GM19372 (cell line): Measurements from ENCODE around the gene FAM171A1.
A peak's percentile ranks its signal among the peaks of the same experiment; 100 is the strongest.
"Not testable (repeated sequence)": the region's sequence is repeated elsewhere in the genome, so short reads cannot be mapped to it uniquely, and the experiment has no call there.

ENCODE experiments used
- ATAC-seq: cut with Tn5 transposase; IDR thresholded peaks from one replicate; pipeline ENCODE4 v1.9.1; 2021; ENCODE audit warnings: mild to moderate bottlenecking, low read depth, moderate library complexity; ENCODE audit not compliant: unreplicated experiment

FAM171A1 gene

DNA sequence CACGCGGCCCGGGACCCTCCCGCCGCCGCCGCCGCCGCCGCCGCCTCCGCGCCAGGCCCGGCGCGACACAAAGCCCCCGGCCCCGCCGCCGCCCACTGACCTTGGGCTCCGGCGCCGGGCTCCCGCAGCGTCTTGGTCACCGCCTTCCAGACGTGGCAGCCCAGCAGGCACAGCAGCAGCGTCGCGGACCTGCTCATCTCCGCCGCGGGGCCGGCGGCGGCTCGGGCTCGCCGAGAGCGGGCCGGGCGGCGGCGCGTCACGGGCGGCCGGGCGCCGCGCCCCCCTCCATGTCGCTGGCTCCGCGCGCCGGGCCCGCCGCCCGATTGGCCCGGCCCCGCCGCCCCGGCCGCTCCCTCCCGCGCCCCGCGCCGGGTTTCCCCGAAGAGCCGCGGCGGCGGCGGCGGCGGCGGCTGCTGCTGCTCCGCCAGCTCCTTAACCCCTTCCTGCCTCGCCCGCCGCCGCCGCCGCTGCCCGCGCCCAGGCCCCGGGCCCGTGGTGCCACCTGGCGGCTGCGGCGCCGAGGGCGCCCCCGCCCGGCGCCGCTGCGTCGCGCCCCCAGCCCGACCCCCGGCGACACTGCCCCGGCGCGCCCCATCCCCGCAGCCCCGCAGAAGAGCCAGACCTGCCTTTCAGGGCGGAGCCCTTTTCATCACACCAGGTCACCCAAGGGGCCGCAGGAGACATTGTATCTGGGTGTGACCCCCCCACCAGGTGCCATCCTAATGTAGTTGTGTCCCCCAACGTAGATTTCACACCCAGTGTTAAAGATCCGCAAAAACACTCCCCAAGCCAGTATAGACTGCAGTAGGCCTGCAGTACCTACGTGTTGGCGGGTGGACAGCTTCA, at the start of gene FAM171A1:
Gene FAM171A1 (minus strand): TSS at position 434 of the 846 bp plus-strand sequence. CDS start 237 bp downstream, at position 197.
- peak; percentile 51 for ATAC-seq

DNA sequence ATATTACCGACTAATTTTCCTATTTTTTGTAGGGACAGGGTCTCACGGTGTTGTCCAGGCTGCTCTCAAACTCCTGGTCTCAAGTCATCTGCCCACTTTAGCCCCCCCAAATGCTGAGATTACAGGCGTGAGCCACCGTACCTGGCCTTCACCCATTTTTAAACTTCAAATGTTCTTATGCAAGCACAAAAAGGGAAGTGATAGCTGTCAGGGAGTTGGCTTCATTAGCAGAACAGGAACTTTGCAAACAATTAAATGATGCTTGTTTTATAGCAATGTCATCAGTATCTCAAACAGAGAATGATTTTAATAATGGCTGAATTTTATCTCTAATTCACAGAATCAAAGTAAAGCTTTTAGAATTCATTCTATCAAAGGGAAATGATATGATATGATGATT, 49.8 kb upstream of the FAM171A1 start:
- no peak for ATAC-seq

DNA sequence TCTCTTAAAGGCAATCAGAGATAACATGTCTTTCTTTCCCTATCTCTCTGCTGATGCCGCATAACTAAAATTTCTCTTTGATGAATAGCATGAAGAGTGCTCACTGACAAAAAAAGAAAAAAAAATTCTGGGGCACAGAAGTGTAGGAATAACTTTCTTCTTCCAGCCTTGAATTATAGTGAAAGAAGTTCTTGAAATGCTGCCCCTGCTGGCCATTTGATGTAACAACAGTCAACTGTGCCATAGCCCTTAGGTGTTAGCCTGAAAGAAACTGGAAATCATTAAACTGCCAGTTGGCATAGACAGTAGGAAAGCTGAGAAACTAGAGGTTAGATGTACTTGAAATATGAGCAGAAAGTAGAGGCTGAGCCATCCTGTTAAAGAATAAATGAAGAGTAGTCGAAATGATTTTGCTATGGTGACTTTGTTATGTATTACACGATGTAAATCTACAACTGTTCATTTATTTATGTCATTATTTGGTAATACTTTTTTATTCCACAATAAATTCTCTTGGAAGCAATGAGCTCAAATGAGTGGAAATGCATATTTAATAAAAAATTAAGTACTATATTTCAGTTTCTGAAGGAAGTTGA, 48.3 kb upstream of the FAM171A1 start:
- ATAC-seq = no peak

DNA sequence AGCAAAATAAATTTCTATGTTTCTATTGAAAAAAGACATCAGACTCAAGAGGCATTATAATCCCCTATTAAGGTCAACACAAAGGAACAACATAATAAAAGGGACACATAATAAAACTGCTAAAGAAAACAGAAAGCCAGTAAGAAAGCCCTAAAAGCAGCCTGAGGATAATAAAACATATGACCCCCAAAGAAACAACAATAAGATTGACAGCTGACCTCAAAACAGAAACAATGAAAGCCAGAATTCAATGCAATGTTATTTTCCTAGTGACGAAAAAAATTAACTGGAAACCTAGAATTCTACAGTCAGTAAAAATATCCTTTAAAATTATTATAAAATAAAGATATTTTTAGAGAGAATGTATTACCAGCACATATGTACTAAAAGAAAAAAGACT, 44.9 kb upstream of the FAM171A1 start:
- no peak for ATAC-seq

DNA sequence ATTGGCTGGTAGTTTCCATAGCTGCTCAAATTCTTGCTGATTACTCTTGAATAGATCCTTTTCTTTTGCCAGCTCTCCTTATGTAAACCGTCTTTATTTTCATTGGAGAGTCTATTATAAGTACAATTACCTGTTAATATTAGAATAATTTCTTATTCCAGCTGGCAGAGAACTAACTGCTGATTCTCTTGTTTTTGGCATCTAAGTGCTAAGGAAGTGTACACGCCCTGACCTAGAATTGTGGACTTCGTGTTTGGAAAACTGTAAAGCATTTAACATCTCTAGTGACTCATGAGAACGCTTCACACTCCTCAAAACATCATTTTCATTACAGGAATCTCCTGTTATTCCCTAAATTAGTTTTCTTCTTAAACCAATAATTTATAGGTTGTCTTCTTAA, 39.9 kb upstream of the FAM171A1 start:
- ATAC-seq = no peak

DNA sequence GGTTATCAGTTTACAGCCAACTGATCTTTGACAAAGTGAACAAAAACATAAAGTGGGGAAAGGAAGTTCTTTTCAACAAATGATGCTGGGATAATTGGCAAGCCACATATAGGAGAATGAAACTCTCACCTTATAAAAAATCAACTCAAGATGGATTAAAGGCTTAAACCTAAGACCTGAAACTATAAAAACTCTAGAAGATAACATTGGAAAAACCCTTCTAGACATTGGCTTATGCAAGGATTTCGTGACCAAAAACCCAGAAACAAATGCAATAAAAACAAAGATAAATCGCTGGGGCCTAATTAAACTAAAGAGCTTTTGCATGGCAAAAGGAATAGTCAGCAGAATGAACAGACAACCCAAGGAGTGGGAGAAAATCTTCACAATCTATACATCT, 38.3 kb upstream of the FAM171A1 start:
- ATAC-seq = not testable (repeated sequence)

DNA sequence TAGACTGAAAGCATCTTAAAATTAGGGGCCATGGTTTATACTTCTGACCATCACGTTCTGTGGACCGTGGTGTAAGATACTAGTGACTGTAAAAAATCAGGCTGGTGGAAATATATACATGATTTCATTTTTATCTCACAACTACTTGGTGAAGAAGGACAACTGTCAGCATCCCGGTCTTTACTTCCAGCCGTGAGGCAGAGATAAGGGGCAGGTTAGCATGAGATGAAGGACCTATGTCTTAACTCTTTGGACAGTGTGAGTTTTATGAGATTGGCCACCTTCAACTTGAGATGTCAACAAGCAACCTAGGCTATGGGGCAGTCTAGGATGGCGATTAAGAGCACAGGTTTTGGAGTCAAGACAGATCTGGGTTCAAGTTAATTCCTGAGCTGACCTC, 37.5 kb upstream of the FAM171A1 start:
- no peak for ATAC-seq

DNA sequence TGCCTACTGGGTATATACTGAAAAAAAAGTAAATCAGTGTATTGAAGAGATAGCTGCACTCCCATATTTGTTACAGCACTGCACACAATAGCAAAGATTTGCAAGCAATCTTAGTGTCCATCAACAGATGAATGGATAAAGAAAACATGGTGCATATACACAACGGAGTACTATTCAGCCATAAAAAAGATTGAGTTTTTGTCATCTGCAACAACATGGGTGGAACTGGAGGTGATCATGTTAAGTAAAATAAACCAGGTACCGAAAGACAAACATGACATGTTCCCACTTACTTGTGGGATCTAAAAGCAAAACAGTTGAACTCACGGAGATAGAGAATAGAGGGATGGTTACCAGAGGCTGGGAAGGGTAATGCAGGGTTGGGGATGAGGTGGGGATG, 34.2 kb upstream of the FAM171A1 start:
- no peak for ATAC-seq

DNA sequence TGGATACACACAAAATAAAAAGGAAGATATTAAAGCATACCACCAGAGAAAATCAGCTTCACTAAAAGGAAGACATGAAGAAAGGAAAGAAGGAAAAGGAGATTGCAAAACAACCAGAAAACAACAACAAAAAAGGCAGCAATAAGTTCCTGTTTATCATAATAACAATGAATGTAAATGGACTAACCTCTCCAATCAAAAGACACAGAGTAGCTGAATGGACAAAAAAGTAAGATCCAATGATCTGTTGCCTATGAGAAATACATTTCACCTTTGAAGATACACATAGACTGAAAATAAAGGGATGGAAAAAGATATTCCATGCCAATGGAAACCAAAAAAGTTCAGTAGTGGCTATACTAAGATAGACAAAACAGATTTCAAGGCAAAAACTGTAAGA, 30.3 kb upstream of the FAM171A1 start:
- ATAC-seq = no peak

DNA sequence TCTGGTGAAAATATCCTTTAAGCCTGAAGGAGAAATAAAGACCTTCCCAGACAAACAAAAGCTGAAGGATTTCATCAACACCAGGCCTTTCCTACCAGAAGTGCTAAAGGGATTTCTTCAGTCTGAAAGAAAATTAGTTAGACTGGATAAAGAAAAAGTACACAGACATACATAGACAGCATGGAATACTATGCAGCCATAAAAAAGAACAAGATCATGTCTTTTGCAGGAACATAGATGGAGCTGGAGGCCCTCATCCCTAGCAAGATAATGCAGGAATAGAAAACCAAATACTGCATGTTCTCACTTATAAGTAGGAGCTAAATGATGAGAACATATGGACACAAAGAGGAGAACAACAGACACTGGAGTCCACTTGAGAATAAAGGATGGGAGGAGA, 29.4 kb upstream of the FAM171A1 start:
- ATAC-seq = not testable (repeated sequence)

DNA sequence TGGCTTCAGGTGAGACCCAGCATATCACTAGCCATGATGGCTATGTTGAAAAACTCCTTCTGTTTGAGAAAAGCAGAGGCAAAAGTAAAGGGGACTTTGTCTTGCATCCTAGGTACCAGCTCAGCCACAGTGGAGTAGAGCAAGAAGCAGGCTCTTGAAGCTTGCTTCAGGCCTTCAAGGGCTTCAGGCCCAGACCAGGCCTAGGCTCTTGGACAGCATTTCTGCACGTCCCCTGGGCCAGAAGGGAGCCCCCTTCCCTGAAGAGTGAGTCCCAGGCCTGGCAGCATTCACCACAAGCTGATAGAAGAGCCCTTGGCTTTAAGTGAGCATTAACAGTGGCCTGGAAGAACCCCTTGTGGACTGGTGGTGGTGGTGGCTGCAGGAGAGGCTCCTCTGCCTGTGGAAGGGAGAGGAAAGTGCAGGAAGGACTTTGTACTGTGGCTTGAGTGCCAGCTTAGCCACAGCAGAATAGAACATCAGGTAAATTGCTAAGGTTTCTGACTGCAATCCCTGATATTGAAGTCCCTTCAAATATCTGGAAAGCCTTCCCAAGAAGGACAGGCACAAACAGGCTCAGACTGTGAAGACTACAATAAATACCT, 28.1 kb upstream of the FAM171A1 start:
- no peak for ATAC-seq

DNA sequence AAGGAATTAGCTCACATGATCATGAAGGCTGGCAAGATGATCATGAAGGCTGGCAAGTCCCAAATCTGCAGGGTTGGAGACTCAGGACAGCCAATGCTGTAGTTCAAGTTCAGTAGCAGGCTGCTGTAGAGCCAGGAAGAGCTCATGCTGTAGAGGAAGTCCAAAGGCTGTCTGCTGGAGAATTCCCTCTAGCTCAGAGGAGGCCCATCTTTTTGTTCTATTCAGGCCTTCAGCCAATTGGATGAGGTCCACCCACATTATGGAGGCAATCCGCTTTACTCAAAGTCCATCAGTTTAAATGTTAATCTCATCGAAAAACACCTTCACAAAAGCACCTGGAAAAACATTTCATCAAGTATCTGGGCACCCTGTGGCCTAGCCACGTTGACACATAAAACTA, 24.8 kb upstream of the FAM171A1 start:
- ATAC-seq = no peak

DNA sequence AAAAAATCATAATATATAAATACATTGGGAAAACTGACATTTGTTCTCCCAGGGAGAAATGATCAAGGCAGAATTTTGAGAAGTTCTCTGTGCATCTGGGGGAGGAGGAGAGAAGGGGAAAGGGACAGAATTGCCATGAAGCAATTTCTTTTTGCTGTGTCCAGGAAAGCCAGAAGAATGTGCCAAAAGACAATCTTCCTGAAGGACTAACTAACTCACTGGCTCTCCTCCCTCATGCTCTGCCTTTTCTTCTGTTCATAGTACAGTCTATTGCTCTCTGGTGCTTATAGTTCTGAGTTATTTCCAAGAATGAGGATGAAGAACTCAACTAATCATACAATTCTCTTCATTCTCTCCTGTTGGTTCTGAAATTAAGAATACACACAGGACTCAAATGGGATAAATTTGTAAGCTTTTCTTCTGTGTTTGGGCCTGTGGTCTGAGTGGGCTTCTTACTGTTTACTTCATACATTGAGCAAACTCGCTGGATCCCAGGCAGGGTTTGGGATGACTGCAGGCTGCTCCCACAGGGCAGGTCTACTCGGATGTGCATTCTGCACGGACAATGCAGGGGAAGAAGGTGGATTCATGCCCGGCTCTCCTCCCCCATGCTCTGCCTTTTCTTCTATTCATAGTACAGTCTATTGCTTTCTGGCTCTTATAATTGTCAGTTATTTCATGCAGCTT, 22.2 kb upstream of the FAM171A1 start:
- no peak for ATAC-seq

DNA sequence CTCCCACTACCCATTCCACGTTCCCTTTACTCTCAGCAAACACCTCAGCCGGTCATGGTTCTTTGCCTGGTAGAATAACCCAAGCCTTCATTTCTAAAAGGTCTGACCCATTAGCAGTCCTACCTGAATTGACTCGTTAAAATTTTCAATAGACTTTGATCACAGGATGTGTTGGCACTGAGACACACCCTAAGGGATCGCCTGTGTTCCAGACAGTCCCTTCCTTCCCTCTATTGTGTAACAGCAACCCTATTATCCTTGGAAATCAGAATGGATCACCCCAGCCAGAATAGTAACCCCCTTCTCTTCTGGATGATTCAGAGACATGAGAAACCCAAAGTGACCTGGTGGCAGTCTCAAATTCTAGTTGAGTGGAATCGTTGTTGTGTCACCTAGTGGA, 20.4 kb upstream of the FAM171A1 start:
- ATAC-seq = no peak

DNA sequence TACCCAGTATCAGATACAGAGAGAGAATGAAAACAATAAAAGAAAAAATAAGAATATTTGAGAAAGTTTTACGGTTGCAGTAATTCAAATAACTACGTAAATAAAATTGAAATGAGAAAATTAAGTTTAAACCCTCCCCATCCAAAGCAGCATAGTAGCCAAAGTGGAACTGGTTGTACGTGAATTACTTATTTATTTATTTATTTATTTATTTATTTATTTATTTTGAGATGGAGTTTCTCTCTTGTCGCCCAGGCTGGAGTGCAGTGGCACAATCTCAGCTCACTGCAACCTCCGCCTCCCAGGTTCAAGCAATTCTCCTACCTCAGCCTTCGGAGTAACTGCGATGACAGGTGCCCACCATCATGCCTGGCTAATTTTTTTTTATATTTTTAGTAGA, 17.1 kb upstream of the FAM171A1 start:
- not testable (repeated sequence) for ATAC-seq

DNA sequence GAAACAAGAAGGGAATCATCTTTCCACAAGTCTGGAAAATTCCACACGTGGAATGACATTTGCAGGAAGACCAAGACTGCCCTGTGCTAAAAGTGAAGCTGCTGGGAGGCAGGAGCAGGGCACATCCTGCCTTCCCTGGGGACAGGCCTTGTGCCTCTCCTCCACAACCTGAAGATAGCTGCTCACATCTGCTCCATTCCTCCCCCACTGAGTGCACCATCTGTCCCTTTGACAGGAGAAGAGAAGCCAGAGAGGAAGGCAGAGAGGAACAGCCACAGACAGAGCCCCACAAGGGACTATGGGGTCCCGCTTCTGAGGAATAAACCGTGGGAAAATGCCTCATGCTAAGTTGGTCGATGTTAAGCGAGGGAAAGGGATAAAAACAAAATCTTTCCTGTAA, 15.9 kb upstream of the FAM171A1 start:
- no peak for ATAC-seq

DNA sequence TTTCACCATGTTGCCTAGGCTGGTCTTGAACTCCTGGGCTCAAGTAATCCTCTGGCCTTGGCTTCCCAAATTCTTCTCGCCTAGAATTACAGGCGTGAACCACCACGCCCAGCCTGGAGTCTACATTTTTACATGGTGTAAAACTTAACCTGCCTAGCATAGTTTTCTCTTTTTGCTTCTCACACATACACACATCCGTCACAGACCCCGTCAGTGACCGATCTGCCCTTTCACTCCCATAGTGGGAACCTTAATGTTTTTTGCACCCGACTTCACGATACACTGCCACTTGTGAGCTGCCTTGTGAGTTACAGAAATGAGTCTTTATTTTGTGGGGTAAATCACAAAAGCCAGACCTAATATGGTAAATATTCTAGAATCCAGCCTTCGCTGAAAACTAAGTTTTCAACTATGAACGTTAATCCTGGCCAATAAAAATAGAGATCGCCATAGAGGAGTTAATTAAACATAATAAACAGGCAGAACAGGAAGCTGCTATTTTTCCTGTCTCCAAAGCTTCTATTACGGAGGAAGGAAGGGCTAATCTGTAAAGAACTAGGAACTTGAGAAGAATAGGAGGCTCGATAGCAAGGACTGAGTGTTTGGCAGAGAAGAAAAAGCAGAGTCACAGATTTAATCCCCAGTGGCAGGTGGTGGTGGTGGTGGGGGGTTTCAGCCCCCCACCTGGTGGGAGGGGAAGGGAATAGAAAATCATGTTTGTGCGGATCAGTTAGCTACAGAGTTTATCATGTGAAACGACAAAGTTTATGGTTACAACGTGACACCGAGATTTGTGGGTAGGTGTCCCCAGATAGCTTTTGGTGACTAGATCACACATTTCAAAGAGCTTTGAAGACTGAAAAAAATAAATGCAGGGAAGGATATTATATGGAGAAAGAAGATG, 14.7 kb upstream of the FAM171A1 start:
- ATAC-seq = no peak

DNA sequence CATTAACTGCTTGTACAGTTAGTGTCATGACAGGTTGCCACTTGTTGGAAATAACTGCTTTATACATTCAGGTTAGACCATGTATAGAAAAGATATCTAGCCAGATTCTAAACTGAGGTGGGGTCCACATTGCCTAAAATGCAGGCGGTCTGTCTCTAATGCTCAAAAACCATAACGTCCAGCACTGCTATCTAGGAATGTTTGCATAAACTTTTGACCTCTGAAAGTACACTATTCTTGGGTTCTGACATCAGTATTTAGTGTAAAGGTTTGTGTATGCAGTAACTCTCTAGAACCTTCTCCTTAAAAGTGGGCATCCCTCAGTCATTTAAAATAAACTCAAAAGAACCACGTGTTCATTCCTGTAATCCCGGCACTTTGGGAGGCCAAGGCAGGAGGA, 10.3 kb upstream of the FAM171A1 start:
- ATAC-seq = no peak

DNA sequence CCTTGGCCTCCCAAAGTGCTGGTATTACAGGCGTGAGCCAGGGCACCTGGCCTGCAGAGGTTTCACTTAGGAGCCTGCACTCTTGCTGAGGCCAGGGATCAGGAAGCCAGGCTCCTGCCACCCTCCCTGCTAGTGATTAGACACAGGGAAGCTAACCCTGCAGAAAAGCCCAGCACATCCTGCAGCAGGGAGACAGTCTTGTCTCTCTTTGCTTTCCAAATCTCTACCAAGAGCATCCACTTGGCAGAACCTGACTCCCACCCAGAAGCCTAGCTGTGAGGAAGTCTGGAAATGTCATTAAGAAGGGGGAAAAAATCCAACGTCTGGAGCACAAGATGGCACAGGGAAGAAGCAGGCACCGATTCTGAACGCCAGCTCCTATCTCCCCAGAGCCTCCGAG, 8.0 kb upstream of the FAM171A1 start:
- no peak for ATAC-seq

DNA sequence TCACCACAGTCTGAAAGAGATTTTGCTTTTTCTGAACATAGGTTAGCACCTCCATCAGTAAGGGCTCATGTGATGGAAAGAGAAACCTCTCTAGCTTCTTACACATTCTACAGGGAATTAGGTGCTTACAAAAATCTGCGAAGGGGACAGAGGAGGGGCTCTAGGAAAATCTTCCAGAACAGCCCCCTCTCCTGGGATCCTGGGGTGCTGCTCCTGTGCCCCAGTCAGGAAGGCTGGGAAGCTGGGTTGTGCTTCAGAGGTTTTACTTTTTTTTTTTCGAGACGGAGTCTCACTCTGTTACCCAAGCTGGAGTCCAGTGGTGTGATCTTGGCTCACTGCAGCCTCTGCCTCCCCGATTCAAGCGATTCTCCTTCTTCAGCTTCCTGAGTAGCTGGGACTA, 7.5 kb upstream of the FAM171A1 start:
- ATAC-seq = no peak
